ENCODE measurements around the gene ACTRT2.

The ACTRT2 gene

GRCh38 chr1:3070309-3070643 is 49.0 kb downstream of the ACTRT2 start:
- DNase-seq: no peak
- Histone ChIP-seq H3K9me2 (replicated peaks; ENCODE audit: insufficient read depth, low read length) (no peaks in the 10 kb centered on the region), H3K4me3 (ENCODE audit: low read length) (no peak overlapping the region), H3F3A (ENCODE audit: insufficient read depth, low read length) (no peaks in the 10 kb centered on the region), H3K27ac (ENCODE audit: low read length) (no peak overlapping the region), H4K20me1 (ENCODE audit: insufficient read depth, low read length) (no peaks in the 10 kb centered on the region), H2AFZ (ENCODE audit: low read length) (no peak overlapping the region), H3K4me1 (ENCODE audit: low read length) (no peaks in the 10 kb centered on the region), H3K79me2 (ENCODE audit: low read length) (no peaks in the 10 kb centered on the region), H3K4me2 (ENCODE audit: low read depth, low read length) (no peak overlapping the region), H3K9me3 (replicated peaks; ENCODE audit: insufficient read depth, low read length) (no peaks in the 10 kb centered on the region), H3K9ac (ENCODE audit: low read length) (no peak overlapping the region), H3K36me3 (replicated peaks; ENCODE audit: insufficient read depth, low read length) (no peaks in the 10 kb centered on the region), H3K27me3 (replicated peaks; ENCODE audit: insufficient read depth, low read length) (peaks cover 84% of the 10 kb centered on the region)
- TF ChIP-seq, protein P1, sequence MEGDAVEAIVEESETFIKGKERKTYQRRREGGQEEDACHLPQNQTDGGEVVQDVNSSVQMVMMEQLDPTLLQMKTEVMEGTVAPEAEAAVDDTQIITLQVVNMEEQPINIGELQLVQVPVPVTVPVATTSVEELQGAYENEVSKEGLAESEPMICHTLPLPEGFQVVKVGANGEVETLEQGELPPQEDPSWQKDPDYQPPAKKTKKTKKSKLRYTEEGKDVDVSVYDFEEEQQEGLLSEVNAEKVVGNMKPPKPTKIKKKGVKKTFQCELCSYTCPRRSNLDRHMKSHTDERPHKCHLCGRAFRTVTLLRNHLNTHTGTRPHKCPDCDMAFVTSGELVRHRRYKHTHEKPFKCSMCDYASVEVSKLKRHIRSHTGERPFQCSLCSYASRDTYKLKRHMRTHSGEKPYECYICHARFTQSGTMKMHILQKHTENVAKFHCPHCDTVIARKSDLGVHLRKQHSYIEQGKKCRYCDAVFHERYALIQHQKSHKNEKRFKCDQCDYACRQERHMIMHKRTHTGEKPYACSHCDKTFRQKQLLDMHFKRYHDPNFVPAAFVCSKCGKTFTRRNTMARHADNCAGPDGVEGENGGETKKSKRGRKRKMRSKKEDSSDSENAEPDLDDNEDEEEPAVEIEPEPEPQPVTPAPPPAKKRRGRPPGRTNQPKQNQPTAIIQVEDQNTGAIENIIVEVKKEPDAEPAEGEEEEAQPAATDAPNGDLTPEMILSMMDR (IDR thresholded peaks at IDR 0.05; ENCODE audit: low read length): no peak

- H3K9me2 ChIP-seq (replicated peaks; ENCODE audit: insufficient read depth, low read length): no peaks in the 10 kb centered on the region
- DNase-seq: no peak
- peaks cover 84% of the 10 kb centered on the region for H3K27me3 ChIP-seq (replicated peaks; ENCODE audit: insufficient read depth, low read length)
- H3K27ac ChIP-seq (ENCODE audit: low read length): no peak overlapping the region
- no peaks in the 10 kb centered on the region for H3F3A ChIP-seq (ENCODE audit: insufficient read depth, low read length)
- H3K9ac ChIP-seq (ENCODE audit: low read length): no peak overlapping the region
- H3K9me3 ChIP-seq (replicated peaks; ENCODE audit: insufficient read depth, low read length): no peaks in the 10 kb centered on the region
- H3K4me3 ChIP-seq (ENCODE audit: low read length): no peak overlapping the region
- no peak overlapping the region for H3K4me2 ChIP-seq (ENCODE audit: low read depth, low read length)
- no peak overlapping the region for H2AFZ ChIP-seq (ENCODE audit: low read length)
- no peak for TF ChIP-seq EZH2phosphoT487 (IDR thresholded peaks at IDR 0.05; ENCODE audit: low read length)
- TF ChIP-seq, protein P1 (IDR thresholded peaks at IDR 0.05; ENCODE audit: low read length): no peak
- TF ChIP-seq EZH2 (optimal IDR thresholded peaks at IDR 0.05; ENCODE audit: low read depth, low read length): no peak
- H3K4me1 ChIP-seq (ENCODE audit: low read length): no peaks in the 10 kb centered on the region
- H3K79me2 ChIP-seq (ENCODE audit: low read length): no peaks in the 10 kb centered on the region
- no peaks in the 10 kb centered on the region for H4K20me1 ChIP-seq (ENCODE audit: insufficient read depth, low read length)
- no peaks in the 10 kb centered on the region for H3K36me3 ChIP-seq (replicated peaks; ENCODE audit: insufficient read depth, low read length)
Observed at GRCh38 chr1:3070644-3071564, 49.6 kb downstream of the ACTRT2 start.

- H3K9ac ChIP-seq (ENCODE audit: low read length): no peak overlapping the region
- H3K27me3 ChIP-seq (replicated peaks; ENCODE audit: insufficient read depth, low read length): peaks cover 84% of the 10 kb centered on the region
- H3K9me3 ChIP-seq (replicated peaks; ENCODE audit: insufficient read depth, low read length): no peaks in the 10 kb centered on the region
- TF ChIP-seq EZH2phosphoT487 (IDR thresholded peaks at IDR 0.05; ENCODE audit: low read length) (no peak), EZH2 (optimal IDR thresholded peaks at IDR 0.05; ENCODE audit: low read depth, low read length) (no peak)
- TF ChIP-seq, protein P1 (IDR thresholded peaks at IDR 0.05; ENCODE audit: low read length): no peak
- H3K79me2 ChIP-seq (ENCODE audit: low read length): no peaks in the 10 kb centered on the region
- H3K4me1 ChIP-seq (ENCODE audit: low read length): no peaks in the 10 kb centered on the region
- no peaks in the 10 kb centered on the region for H4K20me1 ChIP-seq (ENCODE audit: insufficient read depth, low read length)
- H3K4me3 ChIP-seq (ENCODE audit: low read length): no peak overlapping the region
- H2AFZ ChIP-seq (ENCODE audit: low read length): no peak overlapping the region
- no peak overlapping the region for H3K4me2 ChIP-seq (ENCODE audit: low read depth, low read length)
- no peak overlapping the region for H3K27ac ChIP-seq (ENCODE audit: low read length)
- no peaks in the 10 kb centered on the region for H3K36me3 ChIP-seq (replicated peaks; ENCODE audit: insufficient read depth, low read length)
- DNase-seq: no peak
- H3K9me2 ChIP-seq (replicated peaks; ENCODE audit: insufficient read depth, low read length): no peaks in the 10 kb centered on the region
- no peaks in the 10 kb centered on the region for H3F3A ChIP-seq (ENCODE audit: insufficient read depth, low read length)
Observed at GRCh38 chr1:3071565-3072390, 50.5 kb downstream of the ACTRT2 start.
